HG03159 (cell line): Measurements from ENCODE around the gene HOXC12.

Experiments used
- ATAC-seq: cut with Tn5 transposase; IDR thresholded peaks from one replicate; pipeline ENCODE4 v1.9.1; 2021; ENCODE audit warnings: mild to moderate bottlenecking, moderate library complexity; ENCODE audit not compliant: unreplicated experiment

HOXC12 gene

DNA sequence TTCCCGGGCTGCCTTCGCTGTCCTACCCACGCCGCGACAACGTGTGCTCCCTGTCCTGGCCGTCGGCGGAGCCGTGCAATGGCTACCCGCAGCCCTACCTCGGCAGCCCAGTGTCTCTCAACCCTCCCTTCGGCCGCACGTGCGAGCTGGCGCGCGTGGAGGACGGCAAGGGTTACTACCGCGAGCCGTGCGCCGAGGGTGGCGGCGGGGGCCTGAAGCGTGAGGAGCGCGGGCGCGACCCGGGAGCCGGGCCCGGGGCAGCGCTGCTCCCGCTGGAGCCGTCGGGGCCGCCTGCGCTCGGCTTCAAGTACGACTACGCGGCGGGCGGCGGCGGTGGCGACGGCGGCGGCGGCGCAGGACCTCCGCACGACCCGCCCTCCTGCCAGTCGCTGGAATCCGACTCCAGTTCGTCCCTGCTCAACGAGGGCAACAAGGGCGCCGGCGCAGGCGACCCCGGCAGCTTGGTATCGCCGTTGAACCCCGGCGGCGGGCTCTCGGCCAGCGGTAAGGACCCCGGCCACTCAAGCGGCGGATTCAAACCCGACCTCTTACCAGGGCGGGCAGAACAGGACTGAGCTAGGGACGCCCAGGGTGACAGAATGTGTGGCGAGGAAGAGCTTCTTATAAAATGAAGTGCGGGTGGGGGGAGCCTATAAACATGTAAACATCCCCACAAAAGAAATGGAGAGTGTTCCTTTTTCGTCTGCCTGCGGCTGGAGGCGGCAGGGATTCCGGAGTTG, 503 bp downstream of the HOXC12 start:
- no peak for ATAC-seq

GRCh38 chr12:53955776-53956250, 1.1 kb downstream of the HOXC12 start:
- ATAC-seq: no peak

- no peak for ATAC-seq
These were observed 1.7 kb downstream of the HOXC12 start for GRCh38 chr12:53956251-53956887.

- ATAC-seq: no peak
These were observed 2.3 kb downstream of the HOXC12 start for GRCh38 chr12:53956914-53957536.

DNA sequence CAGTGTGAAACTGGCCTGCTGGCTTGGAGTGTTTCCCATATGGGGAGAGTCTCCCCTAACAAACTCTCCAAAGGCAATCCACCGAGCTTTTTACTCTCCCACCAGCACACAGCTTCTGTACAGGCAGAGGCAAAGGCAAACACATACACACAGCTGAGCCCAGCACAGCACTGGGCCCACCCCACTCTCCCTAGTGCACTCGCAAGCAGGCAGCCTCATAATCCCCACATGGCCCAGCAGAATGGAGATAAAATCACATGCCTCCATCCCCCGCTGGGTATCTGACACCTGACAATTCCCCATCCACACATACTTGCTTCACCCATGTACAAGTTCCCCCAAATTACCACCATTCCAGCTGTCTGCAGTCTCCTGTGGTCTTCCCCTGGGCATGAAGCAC, 3.4 kb downstream of the HOXC12 start:
- ATAC-seq: no peak

DNA sequence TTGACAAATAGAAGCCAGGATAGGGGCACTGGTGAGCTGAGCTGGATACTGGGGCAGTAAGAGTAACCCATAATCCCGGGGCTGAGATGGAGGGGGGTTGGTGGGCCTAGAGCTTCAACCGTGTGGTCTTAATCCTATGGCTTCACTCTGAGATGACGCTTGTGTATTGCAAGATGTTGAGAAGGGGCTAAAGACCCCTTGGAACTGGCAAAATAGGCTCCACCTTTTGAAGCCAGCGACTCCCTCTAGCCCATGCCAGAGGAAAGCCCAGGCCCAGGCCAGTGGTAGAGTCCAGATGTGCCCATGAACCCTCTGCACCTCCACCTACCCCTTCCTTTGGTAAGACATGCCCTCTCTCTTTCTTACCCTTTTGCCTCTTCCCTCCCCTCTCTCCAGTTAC, 4.6 kb downstream of the HOXC12 start:
- ATAC-seq: no peak

GRCh38 chr12:53960187-53961024, 5.7 kb downstream of the HOXC12 start:
- ATAC-seq: no peak

GRCh38 chr12:53961025-53961761, 6.5 kb downstream of the HOXC12 start:
- no peak for ATAC-seq

- no peak for ATAC-seq
These were observed 8.3 kb downstream of the HOXC12 start for GRCh38 chr12:53963005-53963404.

DNA sequence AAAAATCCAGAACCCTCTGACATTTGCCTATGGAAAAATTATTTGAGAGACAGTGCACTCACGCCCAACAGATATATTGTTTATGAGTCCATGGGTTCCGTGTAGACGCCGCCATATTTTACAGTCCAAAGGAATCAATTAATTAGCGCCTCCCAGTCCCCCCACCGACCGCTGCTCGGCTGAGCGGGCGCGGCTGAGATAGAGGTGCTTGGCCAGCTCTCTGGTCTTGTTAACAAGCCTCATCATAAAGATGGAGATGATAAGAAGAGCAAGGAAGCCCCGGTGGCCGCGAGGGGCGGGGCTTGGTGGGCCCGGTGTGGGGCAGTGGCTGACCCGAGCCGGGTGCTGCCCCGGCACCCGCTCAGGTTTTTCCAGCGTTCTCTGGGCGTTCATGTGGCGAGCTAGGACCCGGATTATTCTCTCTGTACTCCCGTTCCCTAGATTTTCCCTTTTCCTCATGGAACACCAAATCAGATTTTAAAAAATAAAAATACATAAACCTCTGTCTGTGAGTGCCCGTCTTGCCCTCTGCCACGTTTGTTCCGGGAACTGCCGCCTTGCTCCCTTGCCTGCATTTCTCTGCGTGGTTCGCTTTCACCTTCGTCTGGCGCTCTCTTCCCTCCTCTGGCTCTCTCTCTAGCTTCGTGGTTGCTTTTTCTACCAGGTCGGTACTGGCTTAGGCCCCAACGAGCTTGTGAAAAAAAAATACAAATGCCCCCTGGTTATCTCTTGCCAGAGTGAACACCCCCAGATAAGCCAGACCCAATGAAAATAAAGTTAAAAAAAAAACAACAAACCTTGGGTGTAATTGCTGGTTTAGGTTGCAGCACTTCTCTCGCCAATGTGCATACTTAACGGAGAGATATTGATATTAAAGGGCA, 9.0 kb downstream of the HOXC12 start:
- ATAC-seq: no peak

GRCh38 chr12:53964315-53964713, 9.6 kb downstream of the HOXC12 start:
- ATAC-seq: no peak

DNA sequence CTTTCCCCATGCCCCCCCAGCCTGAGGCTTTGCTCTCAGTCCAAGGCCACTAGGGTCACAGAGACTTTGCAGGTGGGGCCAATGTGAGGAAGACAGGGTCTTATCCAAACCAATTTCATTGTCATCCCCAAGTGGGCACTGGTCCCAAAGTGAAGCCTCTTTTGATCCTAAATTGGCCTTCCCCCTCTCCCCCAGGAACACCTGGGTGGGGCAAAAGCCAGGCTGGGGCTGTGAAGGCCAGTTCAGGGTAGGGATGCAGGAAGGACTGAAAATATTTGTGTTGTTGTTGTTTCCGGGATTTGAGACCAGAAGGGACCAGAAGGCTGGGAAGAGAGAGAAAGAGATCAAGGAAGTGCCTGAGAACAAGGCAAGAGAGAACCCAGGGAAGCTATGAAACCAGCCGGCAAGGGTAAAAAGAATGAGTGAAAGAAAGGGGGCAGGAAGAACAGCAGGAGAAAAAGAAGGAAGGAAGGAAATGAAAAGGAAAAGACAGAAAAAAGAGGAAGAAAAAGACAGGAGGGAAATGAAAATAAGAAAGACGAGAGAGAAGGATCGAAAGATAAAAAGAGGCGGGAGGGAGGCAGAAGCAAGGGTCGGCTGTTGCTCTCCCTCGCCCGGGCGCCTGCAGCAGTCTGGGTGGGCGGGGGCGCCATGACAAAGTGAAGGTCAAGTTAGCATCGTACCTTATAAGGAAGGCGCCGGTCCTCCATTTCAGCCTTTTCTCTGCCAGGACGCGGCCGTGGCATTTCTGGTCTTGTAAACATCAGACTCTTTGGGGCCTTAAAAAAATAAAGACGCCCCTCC, 10.8 kb downstream of the HOXC12 start:
- ATAC-seq: no peak

GRCh38 chr12:53966085-53966384, 11.3 kb downstream of the HOXC12 start:
- no peak for ATAC-seq

- no peak for ATAC-seq
These were observed 11.9 kb downstream of the HOXC12 start for GRCh38 chr12:53966385-53967133.

GRCh38 chr12:53967421-53967925, 12.8 kb downstream of the HOXC12 start:
- no peak for ATAC-seq

GRCh38 chr12:53968214-53969127, 13.8 kb downstream of the HOXC12 start:
- ATAC-seq: no peak
